AG09309 (cell line): ENCODE data around the gene GCNT4.

Experiments
- DNase-seq: peaks from one replicate; pipeline ENCODE4 v3.0.0-alpha.2; 2010; ENCODE audit warnings: low read depth
- H3K4me3 ChIP-seq: 2 replicates; pipeline ENCODE4 v1.5.1; 2011; ENCODE audit warnings: mild to moderate bottlenecking, low read depth, low read length, moderate library complexity; ENCODE audit not compliant: control insufficient read depth
- CTCF ChIP-seq: IDR thresholded peaks from 2 replicates; pipeline ENCODE4 v1.5.1; 2011; ENCODE audit warnings: mild to moderate bottlenecking, low read depth, low read length, inconsistent platforms; ENCODE audit not compliant: insufficient read depth, control insufficient read depth; ENCODE audit errors: missing control alignments

GCNT4 gene

GRCh38 chr5:75009556-75010345 is 42.6 kb downstream of the GCNT4 start:
- H3K4me3 ChIP-seq: no peak overlapping the region
- DNase-seq: no peak
- TF ChIP-seq CTCF: no peak

- TF ChIP-seq CTCF: no peak
- no peak overlapping the region for H3K4me3 ChIP-seq
- DNase-seq: peak; percentile 91
Measured at GRCh38 chr5:75006865-75007822, 45.2 kb downstream of the GCNT4 start.

GRCh38 chr5:75005561-75005960 is 46.8 kb downstream of the GCNT4 start:
- H3K4me3 ChIP-seq: no peak overlapping the region
- TF ChIP-seq CTCF: no peak
- no peak for DNase-seq
